GM12873 (cell line): ENCODE data around the gene UBR4.

Experiments
- CTCF ChIP-seq: IDR thresholded peaks from 2 replicates; pipeline ENCODE4 v1.5.1; 2012; ENCODE audit warnings: low read depth, mild to moderate bottlenecking, moderate library complexity, low read length, control low read depth; ENCODE audit not compliant: insufficient read depth; ENCODE audit errors: missing control alignments

UBR4 gene

GRCh38 chr1:19087737-19088594 is 122.1 kb downstream of the UBR4 start:
- TF ChIP-seq CTCF, result no peak

DNA sequence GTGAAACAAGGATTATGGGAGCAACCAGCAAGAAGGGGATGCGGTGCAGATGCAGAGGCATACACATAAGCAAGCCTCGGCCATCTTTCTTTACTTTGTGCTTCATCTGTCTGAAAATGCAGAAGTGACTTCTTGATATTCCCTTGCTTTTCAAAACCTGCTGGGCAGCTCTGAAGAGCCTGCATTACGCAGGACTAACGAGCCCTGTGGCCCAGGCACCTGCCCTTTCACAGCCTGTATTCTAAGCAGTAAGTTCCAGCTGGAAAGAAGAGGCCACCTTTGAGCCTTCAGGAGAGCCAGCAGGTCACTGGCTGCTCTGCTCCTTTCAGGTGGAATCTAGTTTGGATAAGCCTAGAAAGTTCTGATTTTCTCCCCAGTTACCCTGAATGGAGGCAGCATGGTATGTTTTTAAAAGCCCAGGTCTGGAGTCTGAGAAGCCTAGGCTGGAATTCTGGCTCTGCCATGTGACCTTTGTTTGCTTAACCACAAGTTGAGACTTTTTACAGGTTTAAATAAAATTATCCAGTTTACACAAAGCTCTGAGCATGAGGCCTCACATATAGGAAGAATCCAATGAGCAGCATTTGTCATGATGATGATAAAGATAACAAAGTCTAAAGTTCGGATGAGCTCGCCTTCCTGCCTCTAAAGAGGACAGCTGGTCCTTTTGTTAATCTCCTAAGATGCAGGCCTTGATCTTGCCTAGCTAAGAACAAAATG is 122.9 kb downstream of the UBR4 start:
- no peak for TF ChIP-seq CTCF

DNA sequence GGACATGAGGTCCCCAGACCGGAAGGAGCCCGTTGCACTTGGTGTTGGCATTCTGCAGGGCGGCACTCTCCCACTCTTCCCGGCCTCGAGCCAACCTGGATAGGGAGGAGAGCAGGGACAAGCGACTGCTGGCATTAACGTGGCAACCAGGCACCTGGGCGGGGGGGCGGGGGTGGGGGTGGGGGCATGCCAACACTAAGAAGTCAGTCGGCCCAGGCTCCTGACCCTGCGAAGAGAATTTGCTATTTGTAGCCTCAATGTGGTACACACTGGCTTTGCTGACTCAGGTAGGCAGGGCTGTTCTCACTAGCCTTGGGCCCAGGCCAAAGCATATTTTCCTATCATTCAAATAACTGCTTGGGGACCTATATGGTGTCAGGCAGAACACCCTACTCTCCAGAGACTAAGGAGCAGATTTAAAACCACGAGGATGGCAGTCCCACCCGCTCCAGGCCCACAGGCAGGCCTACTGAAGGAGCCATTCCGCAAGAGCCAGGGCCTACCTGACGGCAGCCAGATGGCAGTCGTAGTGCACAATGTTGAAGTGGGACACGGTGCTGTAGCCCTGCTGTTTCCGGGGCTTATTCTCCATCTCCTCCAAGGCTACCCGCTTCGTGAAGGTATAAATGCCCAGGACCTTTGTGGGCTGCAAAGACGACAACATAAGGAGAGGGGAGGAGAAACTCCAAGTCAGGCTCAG is 123.7 kb downstream of the UBR4 start:
- no peak for TF ChIP-seq CTCF

- TF ChIP-seq CTCF, result no peak
Measured at GRCh38 chr1:19084206-19084738, 125.8 kb downstream of the UBR4 start.

DNA sequence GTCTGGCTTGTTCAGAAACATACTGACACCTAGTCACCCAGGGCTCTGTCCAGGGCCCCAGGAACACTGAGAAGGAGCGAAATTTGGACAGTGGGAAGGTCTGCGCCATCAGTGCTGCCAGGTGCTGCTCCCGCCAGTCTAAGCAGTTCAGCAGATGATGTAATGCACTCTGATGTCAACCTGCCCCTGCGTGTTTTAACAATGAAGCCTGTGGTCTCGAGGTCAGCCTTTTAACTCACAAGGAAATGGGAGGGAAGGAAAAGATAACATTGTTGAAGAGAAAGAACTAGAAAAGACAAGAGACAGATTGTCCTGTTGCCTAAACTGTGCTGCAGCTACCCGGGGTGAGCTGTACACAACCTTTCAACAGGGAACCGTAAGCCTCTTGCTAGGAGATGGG is 127.0 kb downstream of the UBR4 start:
- no peak for TF ChIP-seq CTCF

- no peak for TF ChIP-seq CTCF
Measured at GRCh38 chr1:19081218-19081893, 128.7 kb downstream of the UBR4 start.
